GM10248 (cell line): ENCODE data around the gene PAN2.
A peak's percentile ranks its signal among the peaks of the same experiment; 100 is the strongest.
"Not testable (repeated sequence)": the region's sequence is repeated elsewhere in the genome, so short reads cannot be mapped to it uniquely, and the experiment has no call there.

ENCODE experiments used
- CTCF ChIA-PET: fragments of 300-600 bp; sonication (Branson Sonifier 250); formaldehyde crosslinking; extraction: SDS; loops from one replicate; lab custom pipeline; 2021; ENCODE audit warnings: antibody characterized with exemption; lab: Yijun Ruan, JAX
- POLR2A ChIA-PET: fragments of 350-650 bp; sonication (Branson Sonifier 250); formaldehyde crosslinking; extraction: SDS; loops from one replicate; lab custom pipeline; 2020; ENCODE audit warnings: antibody characterized with exemption; lab: Yijun Ruan, JAX
- DNase-seq: peaks from one replicate; pipeline ENCODE4 v3.0.0; 2012; ENCODE audit errors: extremely low spot score
- TF ChIP-seq, protein P1 (sequence below): IDR thresholded peaks from 2 replicates; pipeline ENCODE4 v1.5.1; 2012; ENCODE audit warnings: mild to moderate bottlenecking, low read depth; ENCODE audit errors: extremely low read depth, missing control alignments, control extremely low read depth

The PAN2 gene

DNA sequence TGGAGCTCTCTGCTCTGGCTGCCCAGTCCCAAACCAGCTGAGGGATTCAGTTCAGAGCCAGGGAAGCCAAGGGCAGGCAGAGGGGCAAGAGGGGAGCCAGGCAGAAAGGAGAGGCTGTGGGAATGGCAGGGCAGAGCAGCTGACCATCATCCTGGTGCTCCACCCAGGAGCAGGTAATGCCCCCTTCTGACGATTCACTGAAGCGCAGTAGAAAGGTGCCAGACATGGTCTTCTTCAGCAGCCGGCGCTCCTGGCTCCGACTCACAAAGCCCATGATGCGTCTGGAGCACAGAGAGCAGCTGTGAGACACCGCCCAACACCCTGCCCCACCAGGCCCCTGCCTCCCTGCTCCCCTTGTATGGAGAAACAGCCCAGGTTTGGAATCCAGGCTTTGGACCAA, 12.9 kb upstream of the PAN2 start:
- DNase-seq: no peak
- ChIA-PET CTCF (interaction anchor here (1.5 to 5.2 kb wide), 4 partner anchors 13 to 155 kb away, joined by 3 to 16 read pairs (median 6); partner anchors contain the start of genes PAN2 and STAT2), POLR2A (interaction anchor here (0.5 to 1.0 kb wide), 3 partner anchors 10 to 252 kb away, joined by 3 to 10 read pairs (median 4); partner anchors contain the start of gene STAT2)
- TF ChIP-seq, protein P1, sequence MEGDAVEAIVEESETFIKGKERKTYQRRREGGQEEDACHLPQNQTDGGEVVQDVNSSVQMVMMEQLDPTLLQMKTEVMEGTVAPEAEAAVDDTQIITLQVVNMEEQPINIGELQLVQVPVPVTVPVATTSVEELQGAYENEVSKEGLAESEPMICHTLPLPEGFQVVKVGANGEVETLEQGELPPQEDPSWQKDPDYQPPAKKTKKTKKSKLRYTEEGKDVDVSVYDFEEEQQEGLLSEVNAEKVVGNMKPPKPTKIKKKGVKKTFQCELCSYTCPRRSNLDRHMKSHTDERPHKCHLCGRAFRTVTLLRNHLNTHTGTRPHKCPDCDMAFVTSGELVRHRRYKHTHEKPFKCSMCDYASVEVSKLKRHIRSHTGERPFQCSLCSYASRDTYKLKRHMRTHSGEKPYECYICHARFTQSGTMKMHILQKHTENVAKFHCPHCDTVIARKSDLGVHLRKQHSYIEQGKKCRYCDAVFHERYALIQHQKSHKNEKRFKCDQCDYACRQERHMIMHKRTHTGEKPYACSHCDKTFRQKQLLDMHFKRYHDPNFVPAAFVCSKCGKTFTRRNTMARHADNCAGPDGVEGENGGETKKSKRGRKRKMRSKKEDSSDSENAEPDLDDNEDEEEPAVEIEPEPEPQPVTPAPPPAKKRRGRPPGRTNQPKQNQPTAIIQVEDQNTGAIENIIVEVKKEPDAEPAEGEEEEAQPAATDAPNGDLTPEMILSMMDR: no peak

DNA sequence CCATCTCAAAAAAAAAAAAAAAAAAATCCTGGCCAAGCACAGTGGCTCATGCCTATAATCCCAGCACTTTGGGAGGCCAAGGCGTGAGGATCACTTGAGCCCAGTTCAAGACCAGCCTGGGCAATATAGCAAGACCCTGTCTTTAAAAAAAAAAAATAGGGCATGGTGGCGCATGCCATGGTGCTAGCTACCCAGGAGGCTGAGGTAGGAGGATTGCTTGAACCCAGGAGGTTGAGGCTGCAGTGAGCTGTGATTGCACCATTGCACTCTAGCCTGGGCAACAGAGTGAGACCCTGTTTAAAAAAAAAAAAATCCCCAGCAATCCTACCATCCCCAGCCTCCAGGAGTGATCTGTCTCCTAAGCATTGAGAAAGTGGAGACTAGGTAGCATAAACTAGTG, 8.5 kb upstream of the PAN2 start:
- DNase-seq: not testable (repeated sequence)
- CTCF ChIA-PET: interaction anchor here (1.1 to 1.6 kb wide), 4 partner anchors 18 to 136 kb away, joined by 3 to 5 read pairs (median 3); partner anchors contain the start of gene STAT2
- POLR2A ChIA-PET: interaction anchor here (0.7 to 1.2 kb wide), 3 partner anchors 9 to 295 kb away, joined by 3 to 11 read pairs (median 4); partner anchors contain the start of gene STAT2

DNA sequence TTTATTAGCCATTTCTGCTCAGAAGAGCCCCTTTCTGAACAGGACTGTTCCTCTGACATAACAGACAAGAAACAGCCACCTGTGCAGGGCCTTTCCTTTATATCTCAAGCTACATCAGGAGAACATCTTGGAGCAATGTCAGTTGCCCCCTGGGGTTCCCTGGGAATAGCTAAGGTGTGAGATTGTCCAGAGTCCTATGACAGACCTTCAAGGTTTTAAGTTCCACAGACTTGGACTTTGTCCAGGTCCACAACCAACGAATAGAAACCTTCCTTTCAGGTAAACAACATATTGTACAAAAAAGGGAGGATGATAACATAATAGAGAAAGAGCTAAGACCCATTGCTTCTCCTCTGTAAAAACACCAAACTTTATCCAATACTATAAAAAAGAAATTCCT, 7.8 kb upstream of the PAN2 start:
- ChIA-PET POLR2A (interaction anchor here (0.7 to 1.0 kb wide), 2 partner anchors 18 to 295 kb away, joined by 3 to 11 read pairs; partner anchors contain the start of gene STAT2), CTCF (interaction anchor here (1.1 to 1.6 kb wide), 5 partner anchors 18 to 136 kb away, joined by 3 read pairs; partner anchors contain the start of genes CNPY2 and STAT2)
- DNase-seq: no peak
- TF ChIP-seq, protein P1: no peak

- TF ChIP-seq, protein P1: no peak
- DNase-seq: no peak
- POLR2A ChIA-PET: interaction anchor here (0.7 to 1.7 kb wide), 2 partner anchors 19 to 196 kb away, joined by 3 to 6 read pairs; no protein-coding TSS in a partner anchor
- CTCF ChIA-PET: interaction anchor here (1.1 to 2.6 kb wide), 6 partner anchors 10 to 150 kb away, joined by 3 to 7 read pairs (median 3); partner anchors contain the start of genes SMARCC2 and STAT2
Measured at GRCh38 chr12:56339158-56339422, 5.3 kb upstream of the PAN2 start.

- ChIA-PET POLR2A (interaction anchor here (0.7 to 2.1 kb wide), 3 partner anchors 20 to 197 kb away, joined by 3 to 8 read pairs (median 6); partner anchors contain the start of gene STAT2), CTCF (interaction anchor here (0.7 to 2.6 kb wide), 8 partner anchors 11 to 149 kb away, joined by 3 to 7 read pairs (median 3); partner anchors contain the start of genes SMARCC2 and STAT2)
- TF ChIP-seq, protein P1: no peak
- DNase-seq: peak; percentile 70
Measured at GRCh38 chr12:56338308-56339157, 4.7 kb upstream of the PAN2 start, which contains the start of gene IL23A. TSS of gene IL23A (plus strand) at chr12:56338884. CDS start at chr12:56339045, 161 bp downstream.

GRCh38 chr12:56337753-56338251, 4.0 kb upstream of the PAN2 start:
- TF ChIP-seq, protein P1: no peak
- no peak for DNase-seq
- POLR2A ChIA-PET: interaction anchor here (0.9 to 2.1 kb wide), 2 partner anchors 22 kb away, joined by 3 to 8 read pairs; partner anchors contain the start of genes CNPY2 and STAT2
- CTCF ChIA-PET: interaction anchor here (0.7 to 2.6 kb wide), 9 partner anchors 11 to 148 kb away, joined by 3 to 7 read pairs (median 3); partner anchors contain the start of genes SMARCC2 and STAT2
